Peyer's patch (tissue), 4 donors: Measurements from ENCODE around the gene PCBP3. TPM values are rescaled to one million over a fixed set of nuclear protein-coding genes. Genes with fewer than 3 reads are reported as not detected.

Experiments
- DNase-seq, 3 donors: peaks; one replicate each; pipeline ENCODE4 v3.0.0-alpha.2; 2017 to 2019
- H3K27ac ChIP-seq, 4 donors: fragments of 200-600 bp; sonication (generic); one replicate each; pipeline ENCODE4 v1.5.1; 2016 to 2019
- H3K27me3 ChIP-seq, 2 donors: fragments of 200-600 bp; sonication (generic); one replicate each; pipeline ENCODE4 v1.5.1; 2019
- H3K36me3 ChIP-seq, 3 donors: fragments of 200-600 bp; sonication (generic); one replicate each; pipeline ENCODE4 v1.5.1; 2016 to 2019
- H3K4me1 ChIP-seq, 4 donors: fragments of 200-600 bp; sonication (generic); one replicate each; pipeline ENCODE4 v1.5.1; 2016 to 2019
- H3K4me3 ChIP-seq, 4 donors: fragments of 200-600 bp; sonication (generic); 1 replicate in 3 of 4; 2 replicates in 1 of 4; pipeline ENCODE4 v1.5.1; 2016 to 2019; ENCODE audit warnings: mild to moderate bottlenecking in 1 of 4
- H3K9me3 ChIP-seq, 4 donors: fragments of 200-600 bp; sonication (generic); one replicate each; pipeline ENCODE4 v1.5.1; 2016 to 2019; ENCODE audit warnings: mild to moderate bottlenecking in 1 of 4
- CTCF ChIP-seq, 6 experiments: fragments of 450-650 bp in 4 of 6; fragments of 200-600 bp in 2 of 6; sonication (generic) in 1 of 6; IDR thresholded peaks; one replicate each; pipeline ENCODE4 v1.5.1; 2017 to 2019; ENCODE audit warnings: antibody characterized with exemption in 6 of 6, mild to moderate bottlenecking in 3 of 6, moderate library complexity in 1 of 6
- POLR2A ChIP-seq, 2 donors: fragments of 450-650 bp; IDR thresholded peaks; one replicate each; pipeline ENCODE4 v1.5.1; 2017; ENCODE audit warnings: antibody characterized with exemption in 2 of 2, mild to moderate bottlenecking in 2 of 2, moderate library complexity in 2 of 2
- total RNA-seq, 4 donors: library from RNA; depleted of rRNA; stranded (reverse); fragments of >200 nt; gene quantifications; one replicate each; pipeline ENCODE4 v1.1.0, GENCODE V29; 2016

The PCBP3 gene
- total RNA-seq, 4 donors from 2014 or later, result 1.1 to 6.0 (median 4.4) TPM; not detected in 1

GRCh38 chr21:45769294-45769693, 125.8 kb downstream of the PCBP3 start:
- Histone ChIP-seq H3K4me1 (no peaks in the 10 kb centered on the region), H3K36me3 (no peaks in the 10 kb centered on the region), H3K4me3 (no peak overlapping the region), H3K27me3 (no peaks in the 10 kb centered on the region), H3K27ac (no peak overlapping the region), H3K9me3 (no peaks in the 10 kb centered on the region)
- DNase-seq, result no peak
- TF ChIP-seq POLR2A (IDR thresholded peaks at IDR 0.05) (no peak), CTCF (IDR thresholded peaks at IDR 0.05) (no peak)

GRCh38 chr21:45769896-45770295, 126.4 kb downstream of the PCBP3 start:
- Histone ChIP-seq H3K36me3 (no peaks in the 10 kb centered on the region), H3K27ac (no peak overlapping the region), H3K4me3 (no peak overlapping the region), H3K9me3 (no peaks in the 10 kb centered on the region), H3K27me3 (no peaks in the 10 kb centered on the region), H3K4me1 (no peaks in the 10 kb centered on the region)
- no peak for TF ChIP-seq POLR2A (IDR thresholded peaks at IDR 0.05)
- TF ChIP-seq CTCF (IDR thresholded peaks at IDR 0.05), result no peak
- no peak for DNase-seq

DNA sequence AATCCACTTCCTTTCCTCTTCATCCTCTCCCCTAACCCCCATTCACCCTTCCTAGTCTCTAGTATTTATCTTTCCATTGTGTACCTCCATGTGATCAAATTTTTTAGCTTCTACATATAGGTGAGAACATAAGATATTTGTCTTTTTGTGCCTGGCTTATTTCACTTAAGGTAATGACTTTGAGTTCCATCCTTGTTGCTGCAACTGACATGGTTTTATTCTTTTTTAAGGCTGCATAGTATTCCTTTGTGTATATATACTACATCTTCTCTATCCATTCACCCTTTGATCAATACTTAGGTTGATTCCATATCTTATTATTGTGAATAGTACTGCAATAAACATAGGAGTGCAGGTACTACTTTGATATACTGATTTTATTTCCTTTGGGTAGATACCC, 128.7 kb downstream of the PCBP3 start:
- H3K4me3 ChIP-seq, result no peak overlapping the region
- no peak for DNase-seq
- no peak overlapping the region for H3K27ac ChIP-seq
- TF ChIP-seq CTCF (IDR thresholded peaks at IDR 0.05) (no peak), POLR2A (IDR thresholded peaks at IDR 0.05) (no peak)
- H3K27me3 ChIP-seq, result no peaks in the 10 kb centered on the region
- no peaks in the 10 kb centered on the region for H3K9me3 ChIP-seq
- no peaks in the 10 kb centered on the region for H3K4me1 ChIP-seq
- H3K36me3 ChIP-seq, result no peaks in the 10 kb centered on the region

DNA sequence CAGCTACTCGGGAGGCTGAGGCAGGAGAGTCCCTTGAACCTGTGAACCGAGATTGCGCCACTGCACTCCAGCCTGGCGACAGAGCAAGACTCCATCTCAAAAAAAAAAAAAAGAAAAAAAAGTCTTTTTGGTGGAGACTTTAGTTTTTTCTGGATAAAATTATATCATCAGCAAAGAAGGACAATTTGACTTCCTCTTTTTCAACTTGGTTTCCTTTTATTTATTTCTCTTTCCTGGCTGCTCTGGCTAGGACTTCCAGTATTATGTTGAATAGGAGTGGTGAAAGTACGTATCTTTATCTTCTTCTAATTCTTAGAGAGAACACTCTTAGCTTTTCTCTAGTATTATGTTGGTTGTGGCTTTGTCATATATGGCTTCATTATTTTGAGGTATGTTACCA, 130.8 kb downstream of the PCBP3 start:
- TF ChIP-seq POLR2A (IDR thresholded peaks at IDR 0.05), result no peak
- no peak for TF ChIP-seq CTCF (IDR thresholded peaks at IDR 0.05)

DNA sequence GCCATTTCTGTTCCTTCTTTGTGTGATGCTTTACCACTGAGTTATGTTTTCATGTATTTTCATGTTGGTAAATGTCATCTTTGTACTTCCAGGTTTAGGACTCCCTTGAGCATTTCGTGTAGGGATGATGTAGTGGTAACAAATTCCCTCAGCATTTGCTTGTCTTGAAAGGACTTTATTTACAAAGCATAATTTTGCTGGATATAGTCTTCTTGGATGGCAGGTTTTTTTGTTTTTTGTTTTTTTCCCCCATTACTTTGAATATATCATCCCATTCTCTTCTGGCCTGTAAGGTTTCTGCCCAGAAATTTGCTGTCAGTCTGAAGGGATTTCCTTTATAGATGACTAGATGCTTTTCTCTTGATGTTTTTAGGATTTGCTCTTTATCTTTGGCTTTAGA, 133.4 kb downstream of the PCBP3 start:
- TF ChIP-seq POLR2A (IDR thresholded peaks at IDR 0.05), result no peak
- TF ChIP-seq CTCF (IDR thresholded peaks at IDR 0.05), result no peak
- no peak for DNase-seq
- Histone ChIP-seq H3K27ac (no peak overlapping the region), H3K36me3 (no peaks in the 10 kb centered on the region), H3K27me3 (no peaks in the 10 kb centered on the region), H3K9me3 (no peaks in the 10 kb centered on the region), H3K4me3 (no peak overlapping the region), H3K4me1 (no peaks in the 10 kb centered on the region)

More for the DNA sequence above, 130.8 kb downstream of the PCBP3 start:
- no peaks in the 10 kb centered on the region for H3K36me3 ChIP-seq
- no peaks in the 10 kb centered on the region for H3K9me3 ChIP-seq
- no peak overlapping the region for H3K4me3 ChIP-seq
- no peaks in the 10 kb centered on the region for H3K4me1 ChIP-seq
- H3K27me3 ChIP-seq, result no peaks in the 10 kb centered on the region
- DNase-seq, result no peak
- no peak overlapping the region for H3K27ac ChIP-seq

- Histone ChIP-seq H3K4me1 (no peaks in the 10 kb centered on the region), H3K9me3 (no peaks in the 10 kb centered on the region), H3K36me3 (no peaks in the 10 kb centered on the region), H3K27me3 (no peaks in the 10 kb centered on the region), H3K27ac (no peak overlapping the region), H3K4me3 (no peak overlapping the region)
- DNase-seq, result no peak
- TF ChIP-seq POLR2A (IDR thresholded peaks at IDR 0.05), result no peak
- no peak for TF ChIP-seq CTCF (IDR thresholded peaks at IDR 0.05)
These were observed 135.2 kb downstream of the PCBP3 start for GRCh38 chr21:45778686-45779085.
